ENCODE results near the gene IL11.

Gene IL11

GRCh38 chr19:55353356-55353802, 16.9 kb downstream of the IL11 start:
- DNase-seq (ENCODE audit: low read depth in 3 of 3, low spot score in 1 of 3), result no peak

GRCh38 chr19:55352549-55353145, 17.6 kb downstream of the IL11 start:
- DNase-seq (ENCODE audit: low read depth in 3 of 3, low spot score in 1 of 3), result no peak

GRCh38 chr19:55352040-55352439, 18.2 kb downstream of the IL11 start:
- no peak for DNase-seq (ENCODE audit: low read depth in 3 of 3, low spot score in 1 of 3)

GRCh38 chr19:55350620-55351315, 19.5 kb downstream of the IL11 start:
- DNase-seq (ENCODE audit: low read depth in 3 of 3, low spot score in 1 of 3), result no peak

GRCh38 chr19:55348317-55349034, 21.8 kb downstream of the IL11 start:
- no peak for DNase-seq (ENCODE audit: low read depth in 3 of 3, low spot score in 1 of 3)

GRCh38 chr19:55347442-55348009, 22.7 kb downstream of the IL11 start:
- no peak for DNase-seq (ENCODE audit: low read depth in 3 of 3, low spot score in 1 of 3)

- DNase-seq (ENCODE audit: low read depth in 3 of 3, low spot score in 1 of 3), result no peak
Measured at GRCh38 chr19:55346725-55347441, 23.4 kb downstream of the IL11 start.

GRCh38 chr19:55345818-55346724, 24.2 kb downstream of the IL11 start:
- no peak for DNase-seq (ENCODE audit: low read depth in 3 of 3, low spot score in 1 of 3)

GRCh38 chr19:55345101-55345817, 25.0 kb downstream of the IL11 start:
- DNase-seq (ENCODE audit: low read depth in 3 of 3, low spot score in 1 of 3), result no peak

- DNase-seq (ENCODE audit: low read depth in 3 of 3, low spot score in 1 of 3), result no peak
Measured at GRCh38 chr19:55344444-55344843, 25.8 kb downstream of the IL11 start.

GRCh38 chr19:55341595-55342531, 28.4 kb downstream of the IL11 start:
- no peak for DNase-seq (ENCODE audit: low read depth in 3 of 3, low spot score in 1 of 3)

- DNase-seq (ENCODE audit: low read depth in 3 of 3, low spot score in 1 of 3), result peak in 1 of 3 donors; percentile 46
Measured at GRCh38 chr19:55341171-55341588, 29.1 kb downstream of the IL11 start.

- no peak for DNase-seq (ENCODE audit: low read depth in 3 of 3, low spot score in 1 of 3)
Measured at GRCh38 chr19:55340784-55341147, 29.5 kb downstream of the IL11 start.

- DNase-seq (ENCODE audit: low read depth in 3 of 3, low spot score in 1 of 3), result no peak
Measured at GRCh38 chr19:55339889-55340783, 30.1 kb downstream of the IL11 start.

GRCh38 chr19:55339105-55339888, 31.0 kb downstream of the IL11 start, which contains the start of gene KMT5C:
KMT5C (plus strand) TSS chr19:55339876; CDS start chr19:55341937, 2,061 bp downstream.
- peak; percentile 100 for DNase-seq (ENCODE audit: low read depth in 3 of 3, low spot score in 1 of 3)

- no peak for DNase-seq (ENCODE audit: low read depth in 3 of 3, low spot score in 1 of 3)
Measured at GRCh38 chr19:55336101-55336500, 34.2 kb downstream of the IL11 start.

- no peak for DNase-seq (ENCODE audit: low read depth in 3 of 3, low spot score in 1 of 3)
Measured at GRCh38 chr19:55333870-55334269, 36.4 kb downstream of the IL11 start.
